Stimulated activated CD8-positive, alpha-beta memory T cell treated with anti-CD3 and anti-CD28 coated beads, Interleukin-4, amount 100 ng/mL, for 1 hour (primary cell): ENCODE measurements around the gene UBE2L5.

Experiments used
- DNase-seq, 2 donors: peaks; one replicate each; pipeline ENCODE4 v3.0.0-alpha.2; 2020; ENCODE audit warnings: low read depth in 2 of 2, low spot score in 1 of 2

Gene UBE2L5

DNA sequence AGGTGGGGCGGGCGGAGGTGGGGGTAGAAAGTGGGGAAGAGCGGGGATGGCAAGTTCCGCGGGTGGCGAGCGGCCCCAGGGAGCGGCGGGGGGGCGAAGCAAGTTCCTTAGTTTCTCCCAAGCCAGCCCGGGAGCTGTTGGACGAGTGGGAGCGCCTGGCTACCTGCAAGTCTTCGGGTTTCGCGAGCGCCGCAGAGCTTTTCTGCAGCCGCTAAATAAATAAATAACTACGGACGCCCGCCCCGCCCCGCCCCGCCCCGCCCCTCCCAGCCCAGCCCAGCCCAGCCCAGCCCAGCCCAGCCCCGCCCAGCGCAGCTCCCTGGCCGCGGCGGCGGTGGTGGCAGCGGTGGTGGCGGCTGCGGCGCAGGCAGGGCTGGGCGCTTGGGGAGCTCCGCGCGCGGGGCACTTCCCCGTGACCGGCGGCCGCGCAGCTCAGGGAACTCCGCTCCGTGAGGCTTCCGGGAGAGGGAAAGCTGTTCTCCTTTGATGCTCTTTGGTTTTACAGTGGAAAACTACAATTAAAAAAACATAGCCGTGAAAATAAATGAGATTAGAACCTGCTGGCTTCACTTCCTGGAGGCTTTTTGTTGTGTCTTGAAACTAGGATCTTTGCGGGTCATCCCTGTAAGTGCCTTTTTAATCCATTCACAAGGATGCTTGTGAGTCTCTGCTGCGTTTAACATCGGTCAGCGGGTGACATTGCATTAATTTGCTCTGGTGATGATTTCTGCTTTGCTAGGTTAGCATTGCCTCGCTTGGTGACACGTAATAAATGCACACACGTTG is at the start of gene UBE2L5:
UBE2L5 (plus strand) TSS at position 440 of the 786 bp plus-strand sequence. CDS start 5,498 bp downstream, outside the sequence.
- DNase-seq = peak in 1 of 2 donors; percentile 34

DNA sequence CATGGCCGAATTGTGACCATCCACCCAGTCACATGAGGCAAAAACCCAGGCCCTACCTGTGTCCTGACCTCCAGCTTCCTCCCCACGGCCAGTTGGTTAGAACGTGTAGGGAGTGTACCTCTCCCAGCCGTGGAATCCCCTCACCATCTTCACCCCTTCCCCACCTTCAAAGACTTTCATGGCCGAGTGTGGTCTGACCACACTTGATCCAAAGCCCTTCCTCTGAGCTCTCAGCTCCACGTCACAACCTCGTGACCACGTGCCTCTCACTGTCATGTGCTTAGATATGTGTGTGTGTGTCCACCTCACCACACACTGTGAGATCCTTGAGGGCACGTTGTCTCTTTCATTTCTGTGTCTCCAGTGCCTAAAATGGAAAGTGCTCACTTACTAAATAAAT is 48.6 kb upstream of the UBE2L5 start:
- DNase-seq = no peak

DNA sequence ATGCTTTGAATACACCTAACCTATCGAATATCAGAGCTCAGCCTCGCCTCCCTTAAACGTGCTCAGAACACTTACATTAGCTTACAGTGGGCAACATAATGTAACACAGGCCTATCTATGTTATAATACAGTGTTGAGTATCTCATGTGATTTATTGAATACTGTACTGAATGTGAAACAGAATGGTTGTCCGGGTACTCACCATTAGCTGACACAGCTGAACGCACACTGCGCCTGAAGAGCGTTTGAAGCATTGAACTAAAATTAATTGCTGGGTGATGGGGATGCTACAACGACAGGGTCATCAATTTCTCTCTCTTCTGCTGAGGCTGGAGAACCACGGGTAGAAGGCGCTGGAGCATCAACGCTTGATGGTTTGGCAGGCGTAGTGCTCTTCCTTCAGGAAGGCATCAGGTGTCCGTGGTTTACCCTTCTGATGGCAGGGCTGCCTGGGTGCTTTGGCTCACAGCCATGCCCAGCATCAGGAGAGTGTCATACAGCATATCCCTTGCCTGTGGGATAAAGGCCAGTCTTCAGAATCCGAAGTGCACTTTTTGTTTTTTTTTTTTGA is 46.9 kb upstream of the UBE2L5 start:
- DNase-seq = no peak

DNA sequence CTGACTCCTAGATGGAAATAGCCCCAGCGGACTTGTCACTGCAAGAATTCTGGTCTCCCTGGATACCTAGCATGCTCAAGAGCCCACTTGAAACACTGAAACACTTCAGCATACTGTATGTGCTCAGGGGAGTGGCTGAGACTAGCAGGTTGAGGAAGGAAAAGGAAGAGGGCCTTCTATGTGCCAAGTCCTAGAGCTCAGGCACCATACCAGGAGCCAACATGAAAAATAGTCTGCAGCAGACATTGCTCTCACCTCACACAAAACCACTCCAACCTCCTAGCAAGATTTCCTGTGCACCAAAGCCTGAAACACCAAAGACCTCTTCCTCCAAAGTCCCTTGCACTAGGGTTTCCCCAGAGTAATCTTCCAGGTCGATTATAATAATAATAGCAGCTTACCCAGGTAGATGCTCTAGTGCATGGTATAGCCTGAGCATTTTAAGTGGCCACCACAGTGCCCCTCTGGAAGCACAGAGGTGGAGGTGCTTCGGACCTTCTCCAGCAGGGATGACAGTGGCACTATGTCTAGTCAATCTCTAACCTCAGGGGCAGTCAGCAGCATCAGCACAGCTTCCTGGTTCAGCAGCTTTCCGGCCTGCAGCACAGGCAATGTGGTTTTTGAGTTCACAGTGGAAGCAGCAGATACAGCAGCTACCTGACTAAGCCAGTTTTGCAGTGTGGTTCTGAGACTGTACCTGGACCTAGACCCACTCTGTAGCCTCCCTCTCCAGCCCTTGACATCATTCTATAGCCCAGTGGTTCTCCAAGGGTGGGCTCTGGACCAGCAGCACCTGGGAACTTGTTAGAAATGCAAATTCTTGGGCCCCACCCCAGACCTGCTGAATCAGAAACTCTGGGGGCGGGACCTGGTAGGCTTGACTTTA is 45.6 kb upstream of the UBE2L5 start:
- peak; percentile 24 to 47 for DNase-seq

DNA sequence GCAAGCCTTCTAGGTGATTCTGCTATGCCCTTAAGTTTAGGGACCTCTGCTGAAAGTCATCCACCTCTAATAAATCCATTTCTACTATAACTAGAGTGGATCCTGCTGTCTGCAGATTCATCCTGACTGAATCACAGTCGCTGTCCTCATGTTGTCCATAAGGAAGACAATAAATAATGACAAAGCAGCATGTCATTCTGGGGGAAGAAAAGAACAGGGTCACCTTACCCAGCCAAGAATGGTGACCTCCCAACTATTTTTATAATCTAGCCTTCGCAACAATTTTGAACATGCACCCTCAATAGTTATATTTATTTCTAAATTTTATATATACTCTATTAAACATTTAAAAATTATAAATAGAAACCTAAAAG is 45.0 kb upstream of the UBE2L5 start:
- no peak for DNase-seq

DNA sequence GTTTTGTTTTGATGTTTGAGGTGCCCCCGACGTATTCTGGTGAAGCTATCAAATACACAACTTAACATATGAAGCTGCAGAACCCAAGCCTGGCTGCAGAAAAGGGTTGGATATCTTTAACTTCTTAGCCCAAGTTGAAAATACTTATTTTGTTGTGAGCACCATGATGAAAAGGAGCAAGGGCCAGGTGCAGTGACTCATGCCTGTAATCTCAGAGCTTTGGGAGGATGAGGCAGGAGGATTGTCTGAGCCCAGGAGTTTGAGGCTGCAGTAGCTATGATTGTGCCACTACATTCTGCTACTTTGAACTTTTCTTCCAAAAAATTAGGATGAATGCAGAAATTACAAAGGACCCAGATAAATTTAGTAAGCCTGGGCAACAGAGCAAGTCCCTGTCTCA is 44.1 kb upstream of the UBE2L5 start:
- DNase-seq = no peak

DNA sequence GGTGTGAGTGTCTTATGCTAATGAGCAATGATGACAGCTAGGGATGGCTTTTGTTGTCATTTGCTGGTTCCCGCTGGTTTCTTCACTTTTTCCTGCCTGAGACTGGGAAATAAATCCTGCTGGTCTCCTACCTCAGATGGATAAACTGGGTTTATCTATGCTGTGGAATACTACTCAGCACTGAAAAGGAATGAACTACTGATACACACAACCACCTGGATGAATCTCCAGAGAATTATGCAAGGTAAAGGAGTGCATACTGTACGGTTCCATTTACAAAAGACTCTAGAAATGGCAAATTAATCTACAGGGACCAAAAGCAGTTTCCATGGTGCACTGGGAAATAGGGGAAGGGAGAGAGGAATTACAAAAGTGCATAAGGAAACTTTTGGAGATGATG is 41.2 kb upstream of the UBE2L5 start:
- DNase-seq = no peak

DNA sequence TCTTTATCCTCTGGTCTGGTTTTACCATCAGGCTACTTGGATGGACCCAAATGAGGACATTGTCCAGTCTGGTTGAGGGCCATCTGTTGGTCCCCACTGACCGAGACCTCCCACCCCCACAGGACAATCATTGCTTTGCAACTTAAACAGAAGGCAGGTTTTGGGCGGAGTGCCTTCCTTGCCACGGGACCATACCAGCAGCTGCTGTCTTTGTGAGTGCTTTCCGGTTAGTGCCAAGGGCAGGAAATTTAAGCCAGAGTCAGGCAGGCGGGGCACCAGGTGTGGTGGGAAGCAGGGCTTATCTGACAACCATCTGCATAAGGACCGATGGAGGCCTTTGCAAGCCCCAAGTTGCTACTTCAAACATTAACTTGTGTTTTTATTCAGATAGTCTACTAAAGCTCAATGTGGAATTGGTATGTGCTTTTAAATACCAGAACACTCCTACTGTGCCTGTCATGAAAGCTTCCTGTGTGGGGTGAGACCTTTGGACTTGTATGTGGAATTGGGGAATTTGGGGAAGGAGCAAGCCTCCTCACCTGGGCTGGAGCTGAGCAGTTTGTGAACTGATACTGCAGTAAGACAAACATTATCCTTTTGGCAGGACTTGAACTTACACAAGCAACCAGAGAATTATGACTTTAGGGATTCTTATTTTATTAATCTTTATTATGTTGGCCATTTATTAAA is 39.3 kb upstream of the UBE2L5 start:
- DNase-seq = no peak

DNA sequence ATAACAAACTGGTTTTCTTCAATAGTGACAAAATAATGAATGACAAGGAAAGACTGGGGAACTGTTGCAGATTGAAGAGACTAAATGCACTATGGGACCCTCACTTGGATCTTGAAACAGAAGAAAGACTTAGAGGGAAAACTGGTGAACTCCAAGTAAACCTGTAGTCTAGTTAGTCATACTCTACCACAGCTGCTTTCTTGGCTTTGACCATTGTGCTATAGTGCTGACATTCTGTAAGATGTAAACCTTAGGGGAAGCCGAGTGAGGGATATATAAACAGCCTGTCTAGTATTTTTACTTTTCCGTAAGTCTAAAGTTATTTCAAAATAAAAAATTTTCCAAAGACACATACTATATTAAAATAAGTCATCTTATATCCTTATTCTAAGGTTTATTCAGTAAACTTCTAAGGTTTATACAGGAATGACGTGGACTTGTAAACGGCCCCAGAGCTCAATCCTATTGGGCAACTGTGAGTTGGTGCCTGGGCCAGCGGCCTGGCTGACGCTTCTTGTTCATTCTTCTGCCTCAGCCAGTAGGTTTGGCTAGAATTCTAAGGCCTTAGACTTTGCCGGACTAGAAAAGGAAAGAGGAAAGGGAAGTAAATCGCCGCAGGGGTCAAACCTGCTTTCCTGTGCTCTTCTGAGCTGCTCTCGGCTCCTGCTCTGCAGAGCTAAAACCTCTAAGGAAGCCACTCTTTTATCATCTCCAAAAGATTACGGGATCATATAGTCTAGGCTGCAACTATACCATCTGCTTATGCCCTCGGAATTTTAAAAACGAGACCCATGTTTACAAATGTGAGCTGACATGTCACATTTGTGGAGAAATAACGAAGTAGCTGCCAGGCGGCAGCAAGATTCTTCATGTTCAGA is 33.6 kb upstream of the UBE2L5 start:
- no peak for DNase-seq

DNA sequence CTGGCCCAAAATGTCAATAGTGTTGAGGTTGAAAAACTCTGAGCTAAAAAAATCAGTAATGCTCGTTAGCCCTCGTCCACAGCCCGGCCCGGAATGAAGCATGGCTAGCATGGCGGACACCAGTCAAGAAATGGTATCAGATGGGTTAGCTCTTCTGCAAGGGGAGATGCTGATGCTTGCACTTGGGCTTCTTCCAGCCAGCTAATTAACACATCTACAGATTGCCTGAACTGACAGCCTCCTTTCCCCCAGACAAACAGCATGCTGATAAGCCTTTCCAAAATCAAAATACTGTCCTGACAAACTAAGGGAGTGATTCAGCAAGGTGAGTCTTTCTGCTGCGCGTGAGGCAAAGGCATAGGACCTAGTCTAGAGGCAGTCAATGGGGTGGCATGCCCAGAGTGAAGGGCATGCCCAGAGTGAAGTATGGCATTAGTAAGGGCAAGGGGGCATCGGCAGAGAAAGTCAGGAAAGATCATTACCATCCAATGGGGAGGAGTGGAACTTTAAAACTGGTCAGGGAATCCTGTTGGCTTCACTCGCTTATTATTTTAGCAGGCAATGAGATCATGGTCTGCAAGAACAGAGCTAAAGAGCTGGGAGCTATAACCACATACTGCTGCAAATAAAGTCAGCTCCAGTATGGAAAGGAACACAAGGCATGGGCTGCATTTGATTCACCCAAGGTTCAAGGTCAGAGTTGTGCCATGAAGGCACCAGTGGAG is 30.2 kb upstream of the UBE2L5 start:
- DNase-seq = no peak

DNA sequence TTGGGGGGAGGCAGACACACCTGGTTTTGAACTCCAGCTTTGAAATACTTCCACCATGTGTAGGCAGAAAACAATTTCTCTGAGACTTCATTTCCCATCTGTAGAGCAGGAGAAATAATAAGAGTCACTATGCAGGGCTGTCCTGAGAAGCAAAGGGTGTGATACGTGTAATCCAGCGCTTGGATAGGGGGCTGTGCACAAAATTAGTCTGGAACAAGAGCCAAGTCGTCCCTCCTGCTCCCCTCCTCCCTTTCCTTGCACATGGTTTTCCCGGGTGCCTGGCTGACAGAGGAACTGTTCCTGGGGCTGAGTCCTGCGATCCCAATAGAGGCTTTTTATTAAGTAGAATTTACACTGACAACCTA is 29.6 kb upstream of the UBE2L5 start:
- no peak for DNase-seq

DNA sequence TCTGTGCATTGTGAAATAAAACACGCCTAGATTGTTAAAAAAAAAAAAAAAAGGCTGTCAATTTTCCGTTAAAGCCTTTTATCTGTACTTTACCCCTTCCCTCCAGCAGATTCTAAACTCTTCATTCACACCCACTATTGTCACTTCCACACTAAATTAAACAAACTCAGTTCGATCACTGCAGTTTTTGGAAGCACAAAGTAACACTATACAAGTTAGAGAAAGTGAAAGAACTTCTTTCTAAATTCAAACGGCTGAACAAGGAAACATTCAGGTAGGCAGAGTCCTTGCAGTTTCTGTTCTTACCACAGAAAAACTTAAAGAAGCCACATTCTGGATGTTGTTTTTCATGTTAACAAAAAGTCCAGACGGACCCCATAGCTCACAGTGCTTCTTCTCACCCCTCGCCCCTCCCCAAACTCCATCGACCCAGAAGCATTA is 27.5 kb upstream of the UBE2L5 start:
- no peak for DNase-seq

DNA sequence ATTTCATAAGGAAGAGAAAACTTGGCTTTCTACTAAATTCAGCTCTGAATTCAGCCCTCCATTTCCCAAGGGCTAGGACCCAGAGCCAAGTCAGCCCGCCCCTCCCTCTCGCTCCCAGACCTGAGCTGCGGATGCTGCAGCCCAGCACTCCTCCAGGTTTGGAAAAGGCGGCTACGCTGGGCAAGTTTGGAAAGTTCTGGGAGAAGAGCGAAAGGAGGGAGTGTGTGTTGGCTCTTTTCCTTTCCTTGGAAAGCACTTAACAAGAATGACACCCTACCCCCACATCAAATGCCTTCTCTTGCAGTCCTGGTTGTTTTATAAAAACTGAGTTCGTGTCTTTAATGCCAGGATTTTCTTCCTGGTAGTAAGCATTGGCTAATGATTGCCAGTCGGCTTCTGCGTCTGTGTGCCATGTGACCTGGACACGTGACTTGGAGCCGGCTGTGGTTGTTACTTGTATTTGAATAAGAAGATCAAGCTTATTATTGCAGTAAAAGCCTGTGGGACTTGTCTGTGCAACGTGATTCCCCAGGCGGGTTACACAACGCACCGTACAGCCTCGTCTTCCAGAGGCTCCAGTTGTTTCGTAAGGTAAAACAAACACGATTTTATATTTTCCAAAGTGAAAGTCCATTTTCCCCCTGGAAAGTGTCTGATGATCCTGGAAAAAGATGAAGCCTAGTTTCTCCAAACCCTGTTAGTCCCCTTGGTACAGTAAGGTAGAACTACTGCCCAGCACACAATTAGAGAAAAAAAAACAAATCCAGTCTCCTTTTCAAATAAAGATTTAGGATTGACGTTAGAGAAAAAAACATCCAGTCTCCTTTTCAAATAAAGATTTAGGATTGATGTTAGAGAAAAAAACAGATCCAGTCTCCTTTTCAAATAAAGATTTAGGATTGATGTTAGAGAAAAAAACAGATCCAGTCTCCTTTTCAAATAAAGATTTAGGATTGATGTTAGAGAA is 26.8 kb upstream of the UBE2L5 start:
- DNase-seq = peak; percentile 39 to 48

DNA sequence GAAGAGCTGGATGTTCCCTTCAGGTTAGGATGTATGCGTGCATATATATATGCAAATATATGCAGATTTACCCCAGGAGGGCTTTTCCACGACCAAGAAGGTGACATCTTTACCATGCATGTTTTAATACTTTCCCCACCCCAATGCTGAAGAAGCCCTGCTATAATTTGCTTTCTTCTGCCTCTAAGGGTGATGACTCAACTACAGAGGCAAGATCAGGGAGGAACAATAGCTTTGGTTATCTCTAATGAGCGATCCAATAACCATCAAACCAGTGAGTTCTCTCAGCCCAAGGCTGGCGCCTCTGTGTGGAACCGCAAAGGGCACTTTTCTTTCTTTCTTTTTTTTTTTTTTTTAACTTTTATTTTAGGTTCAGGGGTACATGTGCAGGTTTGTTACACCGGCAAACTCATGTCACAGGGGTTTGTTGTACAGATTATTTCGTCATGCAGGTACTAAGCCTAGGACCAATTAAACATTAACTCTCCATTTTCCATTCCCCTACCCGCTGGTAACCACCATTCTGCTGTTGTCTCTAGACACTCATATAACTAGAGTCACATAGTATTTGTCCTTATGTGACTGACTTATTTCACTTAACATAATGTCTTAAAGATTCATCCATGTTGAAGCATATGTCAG is 25.7 kb upstream of the UBE2L5 start:
- no peak for DNase-seq

DNA sequence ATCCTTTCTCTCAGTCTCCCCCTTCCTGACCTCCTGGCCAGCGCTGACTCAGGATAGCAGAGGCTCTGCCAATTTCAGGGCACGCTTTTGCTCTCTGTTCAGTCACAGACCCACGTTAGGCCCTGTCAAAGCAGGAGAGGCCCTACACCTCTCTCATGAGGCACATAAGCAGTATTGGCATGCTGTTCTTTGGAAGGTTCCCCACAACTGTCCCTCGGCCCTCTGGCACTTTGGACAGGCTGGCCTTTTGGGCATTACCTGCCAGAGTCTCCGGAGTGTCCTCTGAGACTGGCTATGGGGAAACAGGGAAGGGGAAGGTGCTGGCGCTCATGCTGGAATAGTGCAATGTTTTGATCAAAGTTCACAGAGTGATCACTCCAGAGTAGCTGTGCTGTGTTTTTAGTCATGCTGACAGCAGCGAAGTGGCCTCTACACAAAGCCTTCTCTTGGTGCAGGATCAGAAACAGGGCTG is 23.7 kb upstream of the UBE2L5 start:
- no peak for DNase-seq

DNA sequence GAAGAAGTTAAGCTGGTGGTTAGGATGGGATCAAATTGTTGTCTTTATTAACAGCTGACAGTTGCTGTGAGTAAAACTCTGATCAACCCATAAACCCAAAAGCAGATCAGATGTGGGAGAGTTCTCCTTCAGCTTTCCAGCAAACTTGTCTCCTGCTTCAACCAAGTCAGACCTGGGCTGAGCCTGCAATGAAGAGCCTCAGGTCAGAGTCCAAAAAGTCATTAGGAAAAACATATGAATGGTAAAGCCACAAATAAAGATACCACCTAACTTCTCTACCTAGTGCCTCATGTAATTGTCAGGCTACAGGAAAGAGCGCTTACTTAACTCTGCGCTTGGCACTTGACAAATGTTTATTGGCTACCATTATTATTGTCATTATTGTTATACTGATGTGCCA is 21.9 kb upstream of the UBE2L5 start:
- DNase-seq = no peak

DNA sequence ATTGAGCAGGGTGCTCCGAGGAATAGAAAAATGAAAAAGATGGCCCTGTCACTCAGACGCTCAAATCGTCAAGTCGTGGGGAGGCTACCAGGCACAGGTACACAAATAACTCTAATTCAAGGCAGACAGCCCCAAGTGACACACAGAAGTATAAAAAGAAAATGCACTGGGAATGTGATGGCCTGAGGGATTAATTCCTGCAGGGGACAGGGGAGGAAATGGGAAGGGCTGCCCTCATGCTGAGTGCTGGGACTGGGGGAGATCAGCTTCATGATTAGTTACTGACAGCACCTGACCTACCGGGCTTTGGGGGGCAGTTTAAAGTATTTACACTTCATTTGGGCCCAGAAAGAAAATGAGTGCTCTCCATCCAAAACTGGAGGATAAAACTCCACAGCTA is 20.9 kb upstream of the UBE2L5 start:
- no peak for DNase-seq

DNA sequence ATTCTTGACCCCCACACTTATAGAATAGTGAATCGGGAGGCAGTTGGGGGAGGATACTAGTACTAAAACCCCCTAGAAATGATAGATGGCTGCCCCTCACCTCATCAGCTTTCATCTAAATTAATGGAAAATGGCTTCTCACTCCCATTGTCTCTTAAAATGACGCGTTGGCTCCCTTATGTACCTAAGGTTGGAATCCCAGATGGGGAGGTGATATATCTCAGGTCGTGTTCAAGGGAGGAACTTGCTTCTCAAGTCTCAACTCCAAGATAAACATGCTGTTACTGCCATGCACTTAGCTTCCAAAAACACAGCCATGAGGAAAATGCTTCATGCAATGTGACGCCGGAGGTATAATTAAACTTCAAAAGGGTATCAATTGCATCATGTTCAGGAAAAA is 18.8 kb upstream of the UBE2L5 start:
- no peak for DNase-seq
